ENCODE data around the gene ERVW-1. TPM values are rescaled to one million over a fixed set of nuclear protein-coding genes. Genes with fewer than 3 reads are reported as not detected.

The ERVW-1 gene
- total RNA-seq, 2 experiments from 2014 or later, result not detected

GRCh38 chr7:92448205-92448747, 29.5 kb downstream of the ERVW-1 start:
- TF ChIP-seq EZH2phosphoT487 (IDR thresholded peaks at IDR 0.05; ENCODE audit: borderline replicate concordance, low read depth, low read length) (no peak), CTCF (conservative IDR thresholded peaks at IDR 0.05; ENCODE audit: low read length) (peak; percentile 84)
- Histone ChIP-seq H3K9me2 (ENCODE audit: insufficient read depth, low read length) (no peaks in the 10 kb centered on the region), H3K79me2 (ENCODE audit: insufficient read depth, low read depth, low read length) (no peaks in the 10 kb centered on the region), H4K20me1 (ENCODE audit: insufficient read depth, low read length) (no peaks in the 10 kb centered on the region), H3K9me3 (ENCODE audit: low read length) (no peaks in the 10 kb centered on the region), H3K4me1 (ENCODE audit: insufficient read depth, low read length, poor library complexity, severe bottlenecking) (peaks cover 5% of the 10 kb centered on the region), H3K27ac (ENCODE audit: low read depth, low read length, poor library complexity, severe bottlenecking) (peak overlapping the region; percentile 68), H2AFZ (ENCODE audit: low read length) (peak overlapping the region; percentile 95), H3K4me2 (ENCODE audit: low read length) (peak overlapping the region; percentile 84), H3K36me3 (ENCODE audit: insufficient read depth, low read length) (peaks cover 27% of the 10 kb centered on the region), H3K4me3 (ENCODE audit: low read depth, low read length, poor library complexity, severe bottlenecking) (peak overlapping the region; percentile 90)
- CTCF ChIA-PET (ENCODE audit: unreplicated experiment), result interaction anchor here (1.1 to 1.7 kb wide), 2 partner anchors 41 to 80 kb away, joined by 3 to 6 read pairs; partner anchors contain the start of gene RBM48
- DNase-seq (ENCODE audit: low spot score), result peak; percentile 70
- no TSS peak for BruUV-seq (replicated peaks)
- POLR2A ChIA-PET, result interaction anchor here (0.7 to 5.0 kb wide), 14 partner anchors 8 to 619 kb away, joined by 3 to 26 read pairs (median 3); partner anchors contain the start of genes AKAP9, CYP51A1, MTERF1 and PEX1
- intact Hi-C loops (cut with micrococcal nuclease; ENCODE audit: unreplicated experiment), result loop anchor here (5.0 kb wide), 1 partner anchor 201 kb away; the partner anchor contains the start of genes ANKIB1 and KRIT1

- no TSS peak for BruUV-seq (replicated peaks)
Measured at GRCh38 chr7:92447345-92448204, 30.2 kb downstream of the ERVW-1 start, which contains the start of gene GATAD1. Gene GATAD1 (plus strand): TSS chr7:92447482. CDS start chr7:92447730, 248 bp downstream.

More at GRCh38 chr7:92447345-92448204, 30.2 kb downstream of the ERVW-1 start, which contains the start of gene GATAD1:
- Histone ChIP-seq H3K4me1 (ENCODE audit: insufficient read depth, low read length, poor library complexity, severe bottlenecking) (peaks cover 5% of the 10 kb centered on the region), H3K27ac (ENCODE audit: low read depth, low read length, poor library complexity, severe bottlenecking) (peak within 1 kb of the TSS; percentile 68), H3K36me3 (ENCODE audit: insufficient read depth, low read length) (peaks cover 23% of the 10 kb centered on the region), H3K79me2 (ENCODE audit: insufficient read depth, low read depth, low read length) (no peaks in the 10 kb centered on the region), H3K9me3 (ENCODE audit: low read length) (no peaks in the 10 kb centered on the region), H3K4me3 (ENCODE audit: low read depth, low read length, poor library complexity, severe bottlenecking) (peak within 1 kb of the TSS; percentile 90), H4K20me1 (ENCODE audit: insufficient read depth, low read length) (no peaks in the 10 kb centered on the region), H2AFZ (ENCODE audit: low read length) (peak within 1 kb of the TSS; percentile 95), H3K4me2 (ENCODE audit: low read length) (peak within 1 kb of the TSS; percentile 84), H3K9me2 (ENCODE audit: insufficient read depth, low read length) (no peaks in the 10 kb centered on the region)
- CTCF ChIA-PET (ENCODE audit: unreplicated experiment), result interaction anchor here (1.1 to 1.9 kb wide), 3 partner anchors 23 to 81 kb away, joined by 3 to 8 read pairs (median 6); partner anchors contain the start of gene RBM48
- POLR2A ChIA-PET, result interaction anchor here (0.7 to 5.0 kb wide), 14 partner anchors 7 to 619 kb away, joined by 3 to 26 read pairs (median 3); partner anchors contain the start of genes AKAP9, CYP51A1 and MTERF1
- intact Hi-C loops (cut with micrococcal nuclease; ENCODE audit: unreplicated experiment), result loop anchor here (1.0 to 5.0 kb wide), 5 partner anchors 23 to 617 kb away; partner anchors contain the start of genes ANKIB1, CYP51A1, KRIT1 and MTERF1
- DNase-seq (ENCODE audit: low spot score), result peak; percentile 92
- TF ChIP-seq CTCF (conservative IDR thresholded peaks at IDR 0.05; ENCODE audit: low read length), result peak; percentile 86
- TF ChIP-seq EZH2phosphoT487 (IDR thresholded peaks at IDR 0.05; ENCODE audit: borderline replicate concordance, low read depth, low read length), result no peak
